GM12873 (cell line): ENCODE data around the gene C19orf25.

Experiments
- TF ChIP-seq, protein P1 (sequence below): IDR thresholded peaks from 2 replicates; pipeline ENCODE4 v1.5.1; 2012; ENCODE audit warnings: low read depth, mild to moderate bottlenecking, moderate library complexity, low read length, control low read depth; ENCODE audit not compliant: insufficient read depth; ENCODE audit errors: missing control alignments

C19orf25 gene

DNA sequence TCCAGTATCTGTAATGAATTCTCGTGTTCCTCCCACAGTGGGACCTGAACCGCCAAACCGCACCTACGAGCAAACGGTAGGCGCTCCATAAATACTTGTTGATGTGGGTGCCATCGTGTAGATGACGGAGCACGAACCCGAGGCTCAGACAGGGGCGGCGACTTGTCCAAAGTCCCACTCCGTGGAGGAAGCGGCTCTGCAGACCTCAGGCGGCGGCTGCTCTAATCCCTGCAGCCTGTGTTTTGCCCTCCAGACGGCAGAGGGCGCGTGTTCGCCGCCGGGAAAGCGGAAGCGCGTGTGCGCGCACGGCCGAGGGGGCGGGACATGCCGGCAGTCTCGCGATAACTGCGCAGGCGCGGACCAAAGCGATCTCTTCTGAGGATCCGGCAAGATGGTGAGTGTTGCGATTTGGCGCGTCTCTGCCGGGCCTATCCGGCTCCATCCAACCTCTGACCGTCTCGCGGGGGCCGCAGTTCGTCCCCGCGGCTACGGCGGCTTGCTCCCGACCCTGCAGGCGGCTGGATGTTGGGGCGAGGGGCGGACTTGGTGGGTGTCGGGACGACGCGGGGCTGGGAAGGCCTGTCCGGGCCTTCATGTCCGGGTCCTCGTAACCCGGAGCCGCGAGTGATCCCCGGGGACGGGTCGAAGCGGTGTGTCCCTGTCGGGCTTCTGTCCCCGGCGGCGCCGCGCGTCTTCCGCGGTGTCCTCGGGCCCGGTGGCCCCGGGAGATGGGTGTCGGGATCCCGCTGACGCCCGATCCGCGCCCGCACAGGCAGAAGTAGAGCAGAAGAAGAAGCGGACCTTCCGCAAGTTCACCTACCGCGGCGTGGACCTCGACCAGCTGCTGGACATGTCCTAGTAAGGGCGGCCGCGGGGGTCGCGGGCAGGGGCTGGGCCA lies 40.7 kb downstream of the C19orf25 start, which contains the start of gene RPS15:
RPS15 (plus strand) TSS at position 362 of the 898 bp plus-strand sequence; CDS start at position 392, 30 bp downstream.
- TF ChIP-seq, protein P1, sequence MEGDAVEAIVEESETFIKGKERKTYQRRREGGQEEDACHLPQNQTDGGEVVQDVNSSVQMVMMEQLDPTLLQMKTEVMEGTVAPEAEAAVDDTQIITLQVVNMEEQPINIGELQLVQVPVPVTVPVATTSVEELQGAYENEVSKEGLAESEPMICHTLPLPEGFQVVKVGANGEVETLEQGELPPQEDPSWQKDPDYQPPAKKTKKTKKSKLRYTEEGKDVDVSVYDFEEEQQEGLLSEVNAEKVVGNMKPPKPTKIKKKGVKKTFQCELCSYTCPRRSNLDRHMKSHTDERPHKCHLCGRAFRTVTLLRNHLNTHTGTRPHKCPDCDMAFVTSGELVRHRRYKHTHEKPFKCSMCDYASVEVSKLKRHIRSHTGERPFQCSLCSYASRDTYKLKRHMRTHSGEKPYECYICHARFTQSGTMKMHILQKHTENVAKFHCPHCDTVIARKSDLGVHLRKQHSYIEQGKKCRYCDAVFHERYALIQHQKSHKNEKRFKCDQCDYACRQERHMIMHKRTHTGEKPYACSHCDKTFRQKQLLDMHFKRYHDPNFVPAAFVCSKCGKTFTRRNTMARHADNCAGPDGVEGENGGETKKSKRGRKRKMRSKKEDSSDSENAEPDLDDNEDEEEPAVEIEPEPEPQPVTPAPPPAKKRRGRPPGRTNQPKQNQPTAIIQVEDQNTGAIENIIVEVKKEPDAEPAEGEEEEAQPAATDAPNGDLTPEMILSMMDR, result peak; percentile 97

DNA sequence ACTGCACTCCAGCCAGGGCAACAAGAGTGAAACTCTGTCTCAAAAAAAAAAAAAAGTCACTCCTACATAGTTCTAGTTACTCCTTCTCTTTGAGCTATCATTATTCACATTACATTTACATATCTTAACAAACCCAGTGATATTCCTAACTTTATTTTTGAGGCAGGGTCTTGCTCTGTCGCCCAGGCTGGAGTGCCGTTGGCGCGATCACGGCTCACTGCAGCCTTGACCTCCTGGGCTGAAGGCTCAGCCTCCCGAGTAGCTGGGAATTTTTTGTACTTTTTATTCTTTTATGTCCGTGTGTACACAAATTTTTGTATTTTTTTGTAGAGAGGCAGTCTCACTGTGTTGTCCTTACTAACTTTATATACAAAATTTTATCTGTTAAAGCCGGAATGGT lies 41.4 kb downstream of the C19orf25 start:
- TF ChIP-seq, protein P1, result no peak

DNA sequence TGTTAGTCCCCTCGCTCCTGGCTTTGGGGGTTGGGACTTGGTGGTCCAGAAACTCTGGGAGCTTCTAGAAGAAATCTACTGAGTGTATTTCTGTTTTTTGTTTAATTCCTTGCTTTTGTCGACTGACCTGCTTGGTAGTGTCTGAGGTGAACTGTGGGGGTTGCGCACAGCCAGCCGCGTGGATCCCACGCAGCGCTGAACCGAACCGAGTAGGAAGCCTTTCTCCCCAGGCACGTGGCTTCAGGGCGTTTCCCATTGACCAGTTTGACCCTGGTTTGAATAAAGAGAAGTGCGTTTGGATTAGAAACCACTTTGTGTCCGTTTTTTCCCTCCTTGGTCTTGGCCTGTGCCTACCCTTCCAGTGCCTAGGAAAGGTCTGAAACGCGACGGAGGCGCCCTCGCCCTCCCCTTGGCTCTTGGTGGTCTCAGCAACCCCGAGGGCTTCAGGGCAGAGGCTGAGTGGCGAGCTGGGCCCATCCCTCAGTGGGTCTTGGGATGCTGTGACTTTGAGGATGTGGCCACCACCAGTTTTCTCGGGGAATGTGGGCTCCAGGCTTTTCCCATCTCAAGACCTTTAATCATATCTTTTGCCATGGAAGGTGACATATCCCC lies 43.5 kb downstream of the C19orf25 start:
- TF ChIP-seq, protein P1, result no peak

DNA sequence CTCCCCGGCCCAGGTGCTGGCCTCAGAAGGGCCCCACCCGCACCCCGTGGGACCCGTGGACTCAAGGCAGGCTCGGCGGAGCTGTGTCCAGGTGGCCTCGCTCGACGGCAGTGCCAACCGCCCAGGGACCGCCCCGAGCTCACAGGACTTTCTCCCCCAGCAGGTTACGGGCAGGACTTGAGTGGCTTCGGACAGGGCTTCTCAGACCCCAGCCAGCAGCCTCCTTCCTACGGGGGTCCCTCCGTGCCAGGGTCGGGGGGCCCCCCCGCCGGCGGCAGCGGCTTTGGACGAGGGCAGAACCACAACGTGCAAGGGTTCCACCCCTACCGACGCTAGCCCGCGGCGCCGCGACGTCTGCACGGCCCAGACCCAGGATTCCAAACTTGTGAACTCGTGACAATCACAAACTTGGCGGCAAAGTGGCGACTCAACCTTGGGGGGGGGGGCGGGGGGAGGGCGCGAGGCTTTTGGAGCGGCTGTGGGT lies 44.4 kb downstream of the C19orf25 start:
- TF ChIP-seq, protein P1, result no peak

DNA sequence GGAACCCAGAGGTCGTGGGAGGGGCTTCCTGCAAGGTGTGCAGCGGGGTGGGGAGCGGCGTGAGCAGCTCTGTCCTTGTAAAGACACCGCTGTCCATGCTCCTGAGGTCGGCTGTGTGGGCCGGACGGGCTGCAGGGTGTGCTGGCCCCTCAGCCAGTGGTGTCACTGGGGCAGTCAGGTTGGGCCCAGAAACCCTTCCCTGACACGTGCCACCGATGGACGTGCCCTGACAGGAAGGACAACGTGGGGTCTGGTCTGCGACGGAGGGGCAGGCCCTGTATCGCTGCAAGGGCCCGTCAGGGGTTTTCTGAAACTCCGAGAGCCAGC lies 45.0 kb downstream of the C19orf25 start:
- TF ChIP-seq, protein P1, result no peak

DNA sequence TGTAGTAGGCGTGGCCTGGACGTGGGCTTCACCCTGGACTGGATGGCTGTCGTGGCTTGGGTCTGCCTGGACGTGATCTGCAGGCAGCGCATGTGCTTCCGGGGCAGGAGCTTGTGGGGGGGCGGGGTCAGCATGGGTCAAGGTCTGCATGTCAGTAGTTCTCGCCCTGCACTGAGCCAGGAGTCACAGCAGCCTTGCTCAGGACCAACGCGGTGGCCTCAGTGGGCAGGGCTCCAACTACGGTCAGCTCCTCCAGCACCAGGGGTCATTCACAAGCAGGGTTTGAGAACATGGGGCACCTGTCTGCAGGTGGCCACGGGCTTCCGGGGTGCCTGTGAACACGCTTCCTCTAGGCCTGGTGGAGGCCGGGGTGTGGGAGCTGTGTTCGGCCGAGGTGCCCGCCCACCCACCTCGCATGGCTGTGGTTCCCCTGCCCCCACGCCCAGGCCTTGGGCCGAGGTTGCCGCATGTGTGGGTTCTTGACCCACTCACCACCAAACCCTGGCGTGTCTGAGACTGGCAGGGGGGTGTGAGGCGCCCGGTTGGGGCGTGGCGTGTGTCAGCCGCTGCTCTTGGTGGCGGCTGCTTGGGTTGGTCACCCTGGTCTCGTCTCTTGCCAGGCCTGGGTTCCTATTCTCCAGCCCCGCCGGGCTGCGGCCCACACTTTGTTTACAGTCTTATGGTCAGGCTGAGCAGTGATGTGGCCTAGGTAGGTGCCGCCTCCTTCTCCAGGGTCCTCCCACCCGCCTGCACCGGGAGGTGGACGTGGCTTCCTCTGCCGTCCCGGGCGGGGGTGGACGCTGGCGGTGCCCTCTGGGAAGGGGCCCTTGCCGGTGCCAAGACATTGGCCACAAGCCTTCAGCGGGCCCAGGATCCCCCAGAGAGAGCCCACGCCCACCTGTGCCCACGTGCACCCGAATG lies 45.6 kb downstream of the C19orf25 start:
- TF ChIP-seq, protein P1, result no peak

DNA sequence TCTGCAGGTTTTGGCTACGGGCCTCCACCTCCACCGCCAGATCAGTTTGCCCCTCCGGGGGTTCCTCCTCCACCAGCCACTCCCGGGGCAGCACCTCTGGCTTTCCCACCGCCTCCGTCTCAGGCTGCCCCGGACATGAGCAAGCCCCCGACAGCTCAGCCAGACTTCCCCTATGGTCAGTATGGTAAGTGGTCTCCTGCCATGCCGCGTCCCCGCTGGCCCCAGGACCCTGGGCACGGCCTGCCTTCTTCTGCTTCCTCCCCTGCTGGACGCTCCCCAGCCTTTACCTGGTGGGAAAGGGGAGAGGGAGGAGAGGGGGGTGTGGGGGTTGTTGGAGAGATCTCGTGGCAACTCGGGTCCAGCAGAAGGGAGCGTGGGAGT lies 46.5 kb downstream of the C19orf25 start:
- TF ChIP-seq, protein P1, result no peak
